Measurements from ENCODE around the gene FOXO1.
A peak's percentile ranks its signal among the peaks of the same experiment; 100 is the strongest.
"Not testable (repeated sequence)": the region's sequence is repeated elsewhere in the genome, so short reads cannot be mapped to it uniquely, and the experiment has no call there.

Gene FOXO1

DNA sequence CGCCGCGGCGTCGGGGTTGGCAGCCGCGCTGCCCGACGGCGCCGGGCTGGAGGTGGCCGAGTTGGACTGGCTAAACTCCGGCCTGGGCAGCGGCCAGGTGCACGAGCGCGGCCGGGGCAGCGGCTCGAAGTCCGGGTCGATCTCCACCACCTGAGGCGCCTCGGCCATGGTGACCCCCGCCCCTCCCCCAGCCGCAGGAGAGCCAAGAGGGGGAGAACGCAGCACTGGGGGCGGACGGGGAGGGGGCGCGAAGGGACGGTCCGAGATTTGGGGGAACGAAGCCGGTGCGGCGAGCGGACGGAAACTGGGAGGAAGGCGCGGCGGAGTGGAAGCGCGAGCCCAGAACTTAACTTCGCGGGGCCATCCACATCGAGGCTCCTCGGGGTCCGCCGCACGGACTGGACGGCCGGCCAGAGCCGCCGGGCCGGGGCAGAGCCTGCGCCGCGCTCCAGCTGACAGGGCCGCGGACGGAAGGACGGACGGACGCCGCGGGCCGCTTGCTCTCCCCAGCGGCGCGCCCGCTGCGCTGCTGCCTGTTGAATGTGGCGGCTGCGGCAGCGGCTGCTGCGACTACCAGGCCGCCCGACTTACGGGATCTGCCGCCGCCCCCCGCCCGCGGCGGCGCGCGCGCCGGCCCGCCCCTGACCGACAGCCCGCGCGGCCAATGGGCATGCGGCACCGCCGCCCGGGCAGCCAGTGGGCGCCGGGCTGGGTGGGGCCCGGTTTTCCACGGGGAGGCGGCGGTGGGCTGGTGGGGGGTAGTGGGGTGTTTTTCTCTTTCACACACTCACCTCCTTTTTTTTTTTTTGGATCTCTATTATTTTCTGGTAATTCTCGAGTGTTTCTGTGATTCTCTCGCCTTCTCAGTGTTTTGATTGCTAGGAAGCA is at the start of gene FOXO1:
Gene FOXO1 (minus strand): TSS at position 597 of the 888 bp plus-strand sequence. CDS start 429 bp downstream, at position 168.
- peak in 55 of 56 donors; percentile 55 to 91 (median 83) for DNase-seq

DNA sequence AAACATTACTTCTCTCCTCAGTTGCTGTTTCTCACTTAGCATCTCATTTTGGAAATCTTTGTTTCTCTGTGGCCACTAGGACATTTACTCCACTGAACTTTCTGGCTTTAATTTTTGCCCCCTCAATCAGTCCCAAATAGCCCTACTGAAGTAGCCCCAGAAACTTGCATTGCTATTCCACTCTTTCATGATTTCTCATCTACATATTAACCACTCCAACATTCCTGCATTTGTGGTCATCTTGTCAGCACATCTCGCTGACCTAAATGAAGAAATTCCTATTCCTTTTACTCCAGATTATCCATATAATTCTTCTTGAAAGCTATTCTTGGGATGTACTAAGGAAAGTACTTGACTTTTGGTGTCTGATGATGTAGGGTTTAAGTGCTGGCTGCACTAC is 48.0 kb upstream of the FOXO1 start:
- not testable (repeated sequence) for DNase-seq

DNA sequence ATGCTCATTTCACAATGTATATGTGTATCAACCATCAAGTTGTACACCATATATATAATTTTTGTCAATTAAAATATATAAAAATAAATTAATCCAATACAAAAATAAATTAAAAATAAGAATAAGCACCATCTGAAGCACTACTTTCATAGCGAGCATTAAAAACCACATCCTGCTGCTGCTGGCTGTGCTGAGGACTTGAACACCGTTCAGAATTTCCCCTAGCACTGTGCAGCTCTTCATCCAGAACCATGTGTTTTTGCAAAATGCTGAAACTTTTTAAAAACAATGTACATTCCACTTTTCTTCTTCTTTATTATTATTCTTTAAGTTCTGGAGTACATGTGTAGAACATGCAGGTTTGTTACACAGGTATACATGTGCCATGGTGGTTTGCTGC is 40.0 kb upstream of the FOXO1 start:
- DNase-seq, result no peak

- DNase-seq, result no peak
Observed at GRCh38 chr13:40697711-40698110, 31.3 kb upstream of the FOXO1 start.

DNA sequence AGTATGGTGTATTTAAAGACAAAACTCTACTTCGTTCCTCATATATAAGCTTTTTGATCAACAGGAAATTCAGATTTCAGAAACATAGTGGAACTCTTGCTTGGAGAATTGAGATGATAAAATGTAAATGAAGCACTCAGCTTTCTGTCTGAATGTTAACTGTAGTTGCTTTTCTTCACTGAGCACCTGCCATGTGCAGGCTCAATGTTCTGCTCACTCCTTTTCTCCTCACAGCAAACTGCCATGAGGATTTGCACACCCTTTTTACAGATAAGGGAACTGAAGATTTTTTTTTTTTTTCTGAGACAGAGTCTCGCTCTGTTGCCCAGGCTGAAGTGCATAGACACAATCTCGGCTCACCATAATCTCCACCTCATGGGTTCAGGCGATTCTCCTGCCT is 28.0 kb upstream of the FOXO1 start:
- no peak for DNase-seq

DNA sequence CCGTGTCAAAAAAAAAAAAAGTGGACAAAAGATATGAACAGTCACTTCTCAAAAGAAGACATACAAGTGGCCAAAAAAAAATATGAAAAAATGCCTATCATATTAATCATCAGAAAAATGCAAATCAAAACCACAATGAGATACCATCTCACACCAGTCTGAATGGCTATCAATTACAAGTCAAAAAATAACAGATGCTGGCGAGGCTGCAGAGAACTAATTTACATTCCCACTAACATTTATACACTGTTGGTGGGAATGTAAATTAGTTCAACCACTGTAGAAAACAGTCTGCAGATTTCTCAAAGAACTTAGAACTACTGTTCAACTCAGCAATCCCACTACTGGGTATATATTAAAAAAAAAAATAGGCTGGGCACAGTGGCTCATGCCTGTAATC is 26.5 kb upstream of the FOXO1 start:
- DNase-seq, result no peak

DNA sequence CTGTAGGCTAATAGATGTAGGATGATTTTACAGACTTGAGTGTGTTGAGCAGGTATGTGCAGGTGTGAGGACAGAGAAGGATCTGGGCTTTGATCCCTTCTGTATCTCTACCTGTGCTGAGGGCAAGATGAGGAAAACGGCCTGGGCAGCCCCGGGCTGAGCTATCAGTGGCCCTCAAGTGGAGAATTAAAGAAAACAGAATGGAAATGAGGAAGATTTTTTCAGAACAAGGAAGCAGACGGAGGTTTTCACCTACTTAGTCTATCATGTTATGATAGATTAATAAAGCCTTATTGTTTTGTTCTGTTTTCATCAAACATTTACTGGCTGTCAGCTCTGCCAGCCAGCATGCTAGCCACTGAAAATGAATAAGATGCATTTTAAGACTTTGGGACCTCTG is 22.3 kb upstream of the FOXO1 start:
- DNase-seq, result no peak

DNA sequence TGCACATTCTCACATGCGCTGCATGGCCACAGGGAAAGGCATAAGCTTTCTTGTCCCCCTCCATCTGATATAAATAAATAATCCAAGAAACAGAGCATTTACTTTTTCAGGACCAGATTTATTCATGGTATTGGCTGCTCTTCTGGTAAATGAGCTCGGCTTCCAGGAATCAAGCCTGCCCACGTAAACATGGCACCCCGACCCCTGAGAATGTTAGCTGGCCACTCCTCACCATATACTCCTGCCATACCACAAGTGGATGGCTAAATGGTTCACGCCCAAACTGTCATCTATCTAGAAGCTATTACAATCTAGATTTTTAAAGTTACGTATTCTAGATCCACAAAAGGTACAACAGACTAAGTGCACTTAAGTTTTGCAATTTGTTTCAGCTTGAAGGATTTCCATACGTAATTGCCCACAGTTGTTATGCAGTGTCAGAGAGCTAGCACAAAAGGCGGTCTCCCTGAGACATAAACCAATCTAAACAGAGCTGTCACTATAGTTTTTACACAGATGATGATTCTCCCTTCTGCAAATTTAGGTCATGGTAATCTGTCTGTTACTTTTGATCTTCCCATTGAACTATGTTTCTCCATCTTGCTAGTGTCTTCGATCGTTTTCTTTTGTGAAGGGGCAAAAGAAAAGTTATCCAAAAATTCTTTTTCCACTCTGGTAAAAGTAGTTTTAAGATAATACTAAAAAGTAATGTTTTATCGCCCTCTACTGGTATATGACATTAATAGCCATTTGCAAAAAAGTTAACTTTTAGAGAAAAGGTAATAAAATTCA is 16.2 kb upstream of the FOXO1 start:
- DNase-seq, result no peak

GRCh38 chr13:40681341-40682146 is 15.1 kb upstream of the FOXO1 start:
- no peak for DNase-seq

DNA sequence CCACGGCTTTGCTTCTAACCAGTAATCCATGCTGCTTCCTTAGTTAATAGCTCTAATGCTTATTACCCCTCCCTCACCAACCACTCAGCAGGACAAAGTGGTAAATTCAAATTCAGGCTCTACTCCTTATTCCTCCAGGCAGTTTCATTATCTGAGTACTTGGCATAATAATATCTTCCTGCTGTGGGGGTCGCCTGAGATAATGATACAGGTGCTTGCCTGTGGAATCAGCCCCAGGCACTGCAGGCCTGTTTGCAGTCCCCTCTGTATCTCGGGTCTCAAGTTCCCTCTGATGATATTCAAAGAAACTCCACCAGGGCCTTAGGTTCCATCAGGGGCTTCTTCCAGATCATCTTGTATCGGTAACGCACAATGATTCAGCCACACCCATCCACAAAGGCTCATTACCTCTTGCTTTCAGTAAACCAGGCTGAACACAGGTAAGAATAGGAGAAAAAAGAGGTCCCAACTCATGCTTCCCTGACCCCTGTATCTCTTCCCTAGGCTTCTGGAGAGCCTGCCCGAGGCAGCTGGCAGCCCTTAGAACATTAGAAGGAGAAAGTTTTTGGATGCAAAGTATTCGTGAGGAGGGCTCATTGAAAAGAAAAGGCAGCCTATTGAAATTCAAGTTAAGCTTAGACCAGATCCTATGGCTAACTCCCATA is 14.3 kb upstream of the FOXO1 start:
- DNase-seq, result no peak

- no peak for DNase-seq
Observed at GRCh38 chr13:40679480-40679985, 13.1 kb upstream of the FOXO1 start.

DNA sequence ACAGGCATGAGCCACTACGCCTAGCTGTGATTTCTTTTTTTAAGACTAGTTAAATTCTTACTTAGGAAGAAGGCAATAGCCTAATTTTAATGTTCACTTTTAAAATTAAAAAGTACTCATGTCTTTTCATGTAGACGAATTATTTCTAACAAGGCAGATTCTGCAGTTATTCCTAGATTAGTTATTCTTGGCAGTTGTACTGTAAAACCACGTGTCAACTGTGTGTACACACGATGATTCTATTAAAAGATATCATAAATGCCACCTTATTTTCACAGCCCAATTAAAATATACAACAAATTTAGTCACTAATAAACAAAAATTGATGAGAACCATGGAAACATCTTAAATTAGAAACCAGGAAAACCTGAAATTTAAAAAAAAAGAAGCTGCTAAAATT is 10.6 kb upstream of the FOXO1 start:
- DNase-seq, result no peak

DNA sequence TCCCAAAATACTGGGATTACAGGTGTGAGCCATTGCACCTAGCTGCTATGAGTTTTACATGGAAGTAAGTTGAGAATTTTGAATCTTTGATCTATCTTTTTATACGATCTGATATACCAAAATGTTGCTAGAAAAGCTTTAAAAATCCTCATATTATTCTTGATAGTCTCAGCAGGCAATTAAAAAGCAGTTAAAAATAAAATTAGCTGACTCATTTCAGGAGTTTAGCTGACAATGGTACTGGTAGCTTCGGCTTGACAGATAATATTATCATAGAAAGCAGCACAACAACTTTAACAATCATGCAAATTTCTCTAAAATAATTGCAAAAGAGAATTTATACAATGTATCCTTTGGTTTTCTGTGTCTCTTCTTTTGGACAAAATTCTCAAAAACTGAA is 9.6 kb upstream of the FOXO1 start:
- no peak for DNase-seq

DNA sequence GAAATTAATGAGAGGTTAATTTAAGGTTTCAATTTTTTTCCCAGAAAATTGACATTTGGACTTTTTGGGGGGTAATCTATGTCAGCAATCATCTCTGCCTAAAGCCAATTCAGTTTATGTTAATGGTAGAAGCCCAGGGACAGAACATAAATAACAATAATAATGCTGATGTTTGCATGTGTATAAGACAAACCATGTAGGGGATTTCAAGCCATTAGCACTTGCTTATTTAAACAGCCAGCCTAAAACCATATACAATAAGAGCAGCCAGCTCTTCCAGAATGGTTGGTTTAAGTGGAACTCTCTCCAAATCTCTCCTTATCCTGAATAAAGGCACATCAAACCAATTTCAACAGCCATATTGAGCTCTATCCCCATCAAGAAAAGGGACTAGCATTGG is 7.0 kb upstream of the FOXO1 start:
- DNase-seq, result no peak

DNA sequence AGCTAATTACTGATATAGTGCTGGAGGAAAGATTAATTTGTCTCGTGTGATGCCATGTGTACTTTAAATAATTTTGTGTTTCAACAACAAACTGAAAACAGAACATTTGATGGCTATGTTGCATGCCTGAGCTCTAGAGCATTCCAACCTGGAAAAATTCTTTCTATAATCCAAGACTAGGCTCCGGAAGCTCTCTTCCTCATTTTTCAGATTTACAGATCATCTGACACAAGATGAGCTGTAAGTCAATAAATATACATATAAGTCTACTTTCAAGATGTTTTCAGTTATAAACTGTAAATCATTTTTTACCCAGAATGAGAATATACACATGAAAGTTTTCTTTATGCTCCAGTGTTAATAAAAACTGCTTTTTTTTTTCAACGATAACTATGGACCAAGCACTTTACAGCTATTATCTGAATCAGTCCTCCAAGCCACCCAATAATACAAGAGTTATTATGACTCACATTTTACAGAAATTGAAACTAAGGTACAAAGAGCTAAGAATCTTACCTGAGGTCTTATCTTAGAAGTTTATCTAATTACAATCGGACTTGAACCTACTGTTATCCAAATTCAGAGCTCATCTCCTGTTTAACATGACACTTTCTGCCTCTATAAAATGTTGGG is 6.4 kb upstream of the FOXO1 start:
- DNase-seq, result no peak

GRCh38 chr13:40671956-40672764 is 5.7 kb upstream of the FOXO1 start:
- peak in 4 of 56 donors; percentile 3 to 17 (median 8) for DNase-seq

DNA sequence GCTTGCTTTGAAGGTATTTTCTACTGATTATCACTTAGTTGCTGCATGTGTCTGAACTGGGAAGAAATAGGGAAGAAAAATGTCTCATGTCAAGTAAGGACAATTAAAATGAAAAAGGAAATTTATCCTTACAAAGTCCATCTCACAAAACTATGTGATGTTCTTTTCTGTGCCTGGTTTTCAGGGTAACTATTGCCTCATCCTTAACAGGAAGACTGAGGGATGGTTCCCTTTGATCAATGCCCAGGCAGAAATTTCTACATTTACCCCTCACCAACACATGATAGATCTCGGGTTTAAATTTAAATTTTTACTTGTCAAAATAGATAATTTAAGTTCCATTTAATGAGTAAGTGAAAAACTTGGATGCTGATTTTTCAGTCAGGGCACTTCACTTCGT is 3.9 kb upstream of the FOXO1 start:
- no peak for DNase-seq

DNA sequence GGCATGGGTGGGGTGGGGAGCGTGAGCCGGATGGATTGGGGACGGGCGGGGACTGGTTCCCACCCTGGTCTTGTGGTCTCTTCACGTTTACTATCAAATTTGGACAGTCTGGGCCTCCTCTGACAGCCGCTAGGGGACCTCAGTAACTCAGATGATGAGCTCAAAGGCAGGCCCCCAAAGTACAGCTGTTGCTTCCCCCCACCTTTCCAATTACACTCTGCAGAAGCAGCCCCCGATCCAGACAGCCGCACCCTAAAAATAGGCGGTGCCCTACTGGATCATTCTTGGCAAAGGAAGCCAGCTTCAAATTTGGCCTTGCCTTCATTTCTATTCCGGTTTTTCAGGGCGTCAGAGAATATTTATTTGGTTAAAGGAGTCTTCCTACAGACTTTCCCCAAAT is 1.9 kb upstream of the FOXO1 start:
- peak in 22 of 56 donors; percentile 4 to 63 (median 26) for DNase-seq

DNA sequence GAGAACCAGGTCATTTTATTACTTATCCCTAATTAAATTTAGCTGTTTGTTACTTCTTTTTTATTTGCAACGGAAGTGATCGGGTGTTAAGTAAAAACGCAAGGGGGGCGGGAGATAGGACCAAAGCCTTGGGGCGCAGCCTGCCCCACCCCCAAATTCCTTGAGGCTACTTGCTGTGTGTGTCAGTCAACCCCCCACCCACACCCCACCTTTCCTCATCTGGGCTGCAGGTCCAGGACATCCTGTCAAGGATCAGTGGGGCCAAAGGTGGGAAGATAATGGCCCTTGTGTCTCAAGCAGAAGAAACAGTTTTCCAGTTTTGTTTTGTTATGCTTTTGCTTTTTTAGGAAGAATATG is 1.2 kb upstream of the FOXO1 start:
- DNase-seq, result no peak

Data from nucleus accumbens (tissue), 56 donors.